Measurements from ENCODE around the gene DOP1A.

DOP1A gene

DNA sequence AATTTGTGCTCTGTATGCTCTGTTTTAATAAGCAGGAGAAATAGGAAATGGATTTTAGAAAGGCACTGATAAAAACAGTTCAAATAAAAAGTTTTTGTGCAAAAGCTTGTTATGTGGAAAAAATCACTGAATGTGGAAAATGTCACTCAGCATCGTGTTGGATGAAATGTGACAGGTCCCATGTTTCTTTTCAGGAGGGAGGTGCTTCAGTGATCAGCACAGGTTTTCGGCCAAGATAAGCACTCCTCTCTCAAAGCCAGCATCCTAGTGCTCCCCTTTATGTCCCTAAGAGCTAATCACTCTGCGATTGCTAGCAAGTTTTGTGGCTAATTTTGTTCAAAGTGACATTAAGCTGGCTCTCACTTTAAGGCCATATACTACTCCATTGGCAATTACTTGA, 13.8 kb upstream of the DOP1A start:
- TF ChIP-seq, protein P1, sequence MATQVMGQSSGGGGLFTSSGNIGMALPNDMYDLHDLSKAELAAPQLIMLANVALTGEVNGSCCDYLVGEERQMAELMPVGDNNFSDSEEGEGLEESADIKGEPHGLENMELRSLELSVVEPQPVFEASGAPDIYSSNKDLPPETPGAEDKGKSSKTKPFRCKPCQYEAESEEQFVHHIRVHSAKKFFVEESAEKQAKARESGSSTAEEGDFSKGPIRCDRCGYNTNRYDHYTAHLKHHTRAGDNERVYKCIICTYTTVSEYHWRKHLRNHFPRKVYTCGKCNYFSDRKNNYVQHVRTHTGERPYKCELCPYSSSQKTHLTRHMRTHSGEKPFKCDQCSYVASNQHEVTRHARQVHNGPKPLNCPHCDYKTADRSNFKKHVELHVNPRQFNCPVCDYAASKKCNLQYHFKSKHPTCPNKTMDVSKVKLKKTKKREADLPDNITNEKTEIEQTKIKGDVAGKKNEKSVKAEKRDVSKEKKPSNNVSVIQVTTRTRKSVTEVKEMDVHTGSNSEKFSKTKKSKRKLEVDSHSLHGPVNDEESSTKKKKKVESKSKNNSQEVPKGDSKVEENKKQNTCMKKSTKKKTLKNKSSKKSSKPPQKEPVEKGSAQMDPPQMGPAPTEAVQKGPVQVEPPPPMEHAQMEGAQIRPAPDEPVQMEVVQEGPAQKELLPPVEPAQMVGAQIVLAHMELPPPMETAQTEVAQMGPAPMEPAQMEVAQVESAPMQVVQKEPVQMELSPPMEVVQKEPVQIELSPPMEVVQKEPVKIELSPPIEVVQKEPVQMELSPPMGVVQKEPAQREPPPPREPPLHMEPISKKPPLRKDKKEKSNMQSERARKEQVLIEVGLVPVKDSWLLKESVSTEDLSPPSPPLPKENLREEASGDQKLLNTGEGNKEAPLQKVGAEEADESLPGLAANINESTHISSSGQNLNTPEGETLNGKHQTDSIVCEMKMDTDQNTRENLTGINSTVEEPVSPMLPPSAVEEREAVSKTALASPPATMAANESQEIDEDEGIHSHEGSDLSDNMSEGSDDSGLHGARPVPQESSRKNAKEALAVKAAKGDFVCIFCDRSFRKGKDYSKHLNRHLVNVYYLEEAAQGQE (IDR thresholded peaks at IDR 0.05; ENCODE audit: low read depth): no peak
- TF ChIP-seq RAD21 (IDR thresholded peaks at IDR 0.05; ENCODE audit: low read depth) (no peak), CREB1 (IDR thresholded peaks at IDR 0.05; ENCODE audit: low read depth) (no peak), FOXM1 (IDR thresholded peaks at IDR 0.05; ENCODE audit: borderline replicate concordance, low read depth) (no peak), YY1 (IDR thresholded peaks at IDR 0.05; ENCODE audit: low read depth) (no peak), TEAD4 (IDR thresholded peaks at IDR 0.05) (no peak), TAF1 (IDR thresholded peaks at IDR 0.05; ENCODE audit: low read depth) (no peak), NFIC (IDR thresholded peaks at IDR 0.05) (no peak), TCF12 (IDR thresholded peaks at IDR 0.05; ENCODE audit: low read depth) (no peak), EP300 (IDR thresholded peaks at IDR 0.05; ENCODE audit: borderline replicate concordance) (no peak), EGR1 (IDR thresholded peaks at IDR 0.05) (no peak), ZBTB7A (IDR thresholded peaks at IDR 0.05; ENCODE audit: low read depth) (no peak), CEBPB (IDR thresholded peaks at IDR 0.05) (no peak)
- TF ChIP-seq, protein P2, sequence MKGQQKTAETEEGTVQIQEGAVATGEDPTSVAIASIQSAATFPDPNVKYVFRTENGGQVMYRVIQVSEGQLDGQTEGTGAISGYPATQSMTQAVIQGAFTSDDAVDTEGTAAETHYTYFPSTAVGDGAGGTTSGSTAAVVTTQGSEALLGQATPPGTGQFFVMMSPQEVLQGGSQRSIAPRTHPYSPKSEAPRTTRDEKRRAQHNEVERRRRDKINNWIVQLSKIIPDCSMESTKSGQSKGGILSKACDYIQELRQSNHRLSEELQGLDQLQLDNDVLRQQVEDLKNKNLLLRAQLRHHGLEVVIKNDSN (IDR thresholded peaks at IDR 0.05): no peak
- TF ChIP-seq, protein P3, sequence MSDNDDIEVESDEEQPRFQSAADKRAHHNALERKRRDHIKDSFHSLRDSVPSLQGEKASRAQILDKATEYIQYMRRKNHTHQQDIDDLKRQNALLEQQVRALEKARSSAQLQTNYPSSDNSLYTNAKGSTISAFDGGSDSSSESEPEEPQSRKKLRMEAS (IDR thresholded peaks at IDR 0.05): no peak

DNA sequence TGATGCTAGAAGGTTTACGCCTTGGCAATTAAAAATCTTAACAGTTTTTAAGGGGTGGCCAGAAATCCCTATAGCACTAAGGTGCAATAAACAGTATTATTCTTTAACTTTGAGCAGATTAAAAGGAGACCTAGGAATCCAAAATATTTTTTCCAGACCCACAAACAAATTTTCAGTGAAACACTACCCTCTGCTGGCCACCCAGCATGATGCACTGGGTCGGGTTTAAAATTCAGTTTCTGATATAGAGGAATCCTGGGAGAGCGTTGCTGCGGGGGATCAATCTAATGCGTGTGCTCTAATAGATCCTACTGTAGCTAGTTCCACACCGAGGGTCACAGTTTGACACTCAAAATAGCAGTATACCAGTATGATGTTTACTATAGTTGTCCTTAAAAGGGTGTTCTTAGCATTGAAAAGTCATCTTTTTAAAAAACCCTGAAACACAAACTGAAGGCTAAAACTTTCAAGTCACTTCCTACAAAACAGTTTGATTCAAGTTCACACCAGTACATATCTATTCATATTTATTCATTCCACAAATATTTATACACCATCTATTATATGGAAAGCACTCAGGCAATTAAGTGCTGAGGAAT, 12.0 kb upstream of the DOP1A start:
- peak; percentile 76 for TF ChIP-seq RAD21 (IDR thresholded peaks at IDR 0.05; ENCODE audit: low read depth)
- no peak for TF ChIP-seq CREB1 (IDR thresholded peaks at IDR 0.05; ENCODE audit: low read depth)

DNA sequence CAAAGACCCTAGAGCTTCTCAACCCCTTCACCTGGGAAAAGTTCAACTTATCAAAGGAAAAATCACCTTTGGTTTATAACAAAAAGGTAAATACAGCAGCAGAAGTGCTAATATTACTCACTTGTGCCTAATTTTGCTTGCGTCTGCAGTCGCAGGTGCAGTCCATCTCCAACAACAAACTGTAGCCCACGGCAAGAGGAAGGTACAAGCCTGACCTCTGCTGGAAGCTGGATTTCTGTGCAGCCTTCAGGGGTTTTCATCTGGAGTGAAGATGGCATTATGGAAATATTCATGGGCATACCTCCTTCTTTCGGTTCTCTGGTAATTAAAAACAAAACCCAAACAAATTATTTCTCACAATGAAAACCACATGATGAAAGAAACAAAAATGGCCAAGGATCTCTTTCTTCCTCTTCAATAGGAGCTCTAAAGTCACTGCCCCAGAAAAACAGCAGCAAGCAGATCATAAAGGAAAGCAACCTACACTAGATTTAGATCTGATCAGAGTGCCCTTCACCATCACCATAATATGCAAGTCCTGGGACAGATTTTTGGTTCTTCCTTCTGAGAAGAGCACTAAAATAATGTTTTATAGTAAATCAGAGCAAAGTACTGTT, 9.7 kb upstream of the DOP1A start:
- TF ChIP-seq RAD21 (IDR thresholded peaks at IDR 0.05; ENCODE audit: low read depth) (peak; percentile 66), ZBTB7A (IDR thresholded peaks at IDR 0.05; ENCODE audit: low read depth) (no peak)

DNA sequence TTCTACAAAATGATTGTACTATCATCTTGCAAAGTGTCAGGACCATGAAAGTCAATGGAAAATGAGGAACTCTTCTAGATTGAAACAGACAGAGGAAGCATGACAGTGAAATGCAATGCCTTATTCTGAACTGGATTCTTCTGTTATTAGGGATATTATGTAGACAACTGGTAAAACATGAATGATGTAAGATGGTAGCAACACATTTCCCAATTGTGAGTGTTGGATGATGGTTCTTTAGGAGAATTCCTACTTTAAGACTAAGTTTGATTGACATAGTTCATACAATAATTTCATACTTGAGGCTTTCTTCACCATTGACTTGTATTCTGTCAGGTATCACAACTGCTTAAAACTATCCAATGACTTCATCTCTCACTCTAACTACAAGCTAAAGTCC, 6.3 kb upstream of the DOP1A start:
- TF ChIP-seq, protein P1 (IDR thresholded peaks at IDR 0.05; ENCODE audit: low read depth): no peak
- TF ChIP-seq, protein P3 (IDR thresholded peaks at IDR 0.05): no peak
- TF ChIP-seq ZBTB7A (IDR thresholded peaks at IDR 0.05; ENCODE audit: low read depth) (no peak), TAF1 (IDR thresholded peaks at IDR 0.05; ENCODE audit: low read depth) (no peak), RAD21 (IDR thresholded peaks at IDR 0.05; ENCODE audit: low read depth) (no peak), FOXM1 (IDR thresholded peaks at IDR 0.05; ENCODE audit: borderline replicate concordance, low read depth) (no peak), YY1 (IDR thresholded peaks at IDR 0.05; ENCODE audit: low read depth) (no peak), EGR1 (IDR thresholded peaks at IDR 0.05) (no peak), NFIC (IDR thresholded peaks at IDR 0.05) (no peak)

DNA sequence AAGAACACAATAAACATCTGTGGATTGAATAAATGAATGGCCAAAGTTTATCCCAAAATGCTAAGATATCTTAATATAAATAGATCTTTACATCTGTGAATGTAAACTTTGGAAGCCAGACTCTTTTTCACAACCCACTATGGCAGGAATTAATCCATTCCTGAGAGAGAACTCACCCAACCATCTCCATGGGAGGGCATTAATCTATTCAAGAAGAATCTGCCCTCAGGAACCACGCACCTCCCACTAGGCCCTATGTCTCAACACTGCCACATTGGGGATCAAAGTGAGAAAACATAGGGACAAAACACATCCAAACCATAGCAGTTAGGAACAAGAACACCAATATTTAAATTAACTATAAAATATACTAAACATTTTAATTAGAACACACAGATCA, 5.2 kb upstream of the DOP1A start:
- TF ChIP-seq FOXM1 (IDR thresholded peaks at IDR 0.05; ENCODE audit: borderline replicate concordance, low read depth) (no peak), TCF12 (IDR thresholded peaks at IDR 0.05; ENCODE audit: low read depth) (no peak), RAD21 (IDR thresholded peaks at IDR 0.05; ENCODE audit: low read depth) (no peak), TEAD4 (IDR thresholded peaks at IDR 0.05) (no peak), NFIC (IDR thresholded peaks at IDR 0.05) (no peak)
- TF ChIP-seq, protein P2 (IDR thresholded peaks at IDR 0.05): no peak
- TF ChIP-seq, protein P3 (IDR thresholded peaks at IDR 0.05): no peak
- TF ChIP-seq, protein P1 (IDR thresholded peaks at IDR 0.05; ENCODE audit: low read depth): no peak
